Skeletal muscle cell (primary cell): ENCODE results near the gene DUSP22.

Source experiments
- DNase-seq: peaks from one replicate; pipeline ENCODE4 v3.0.0-alpha.2; 2010; ENCODE audit warnings: low read depth
- H3K4me3 ChIP-seq: 2 replicates; pipeline ENCODE4 v1.5.1; 2011; ENCODE audit warnings: low read depth, mild to moderate bottlenecking, control low read depth, low read length, moderate library complexity

The DUSP22 gene

GRCh38 chr6:307065-307814, 15.0 kb downstream of the DUSP22 start:
- no peak overlapping the region for H3K4me3 ChIP-seq
- no peak for DNase-seq

GRCh38 chr6:307874-308273, 15.6 kb downstream of the DUSP22 start:
- H3K4me3 ChIP-seq = no peak overlapping the region
- DNase-seq = no peak

GRCh38 chr6:308307-308706, 16.0 kb downstream of the DUSP22 start:
- no peak overlapping the region for H3K4me3 ChIP-seq
- no peak for DNase-seq

- no peak overlapping the region for H3K4me3 ChIP-seq
- no peak for DNase-seq
These were observed 16.5 kb downstream of the DUSP22 start for GRCh38 chr6:308768-309167.

- no peak for DNase-seq
- no peak overlapping the region for H3K4me3 ChIP-seq
These were observed 17.7 kb downstream of the DUSP22 start for GRCh38 chr6:309947-310346.

- no peak overlapping the region for H3K4me3 ChIP-seq
- no peak for DNase-seq
These were observed 18.4 kb downstream of the DUSP22 start for GRCh38 chr6:310671-311070.

- DNase-seq = no peak
These were observed 19.5 kb downstream of the DUSP22 start for GRCh38 chr6:311679-312220.

GRCh38 chr6:313087-313486, 20.8 kb downstream of the DUSP22 start:
- H3K4me3 ChIP-seq = no peak overlapping the region
- DNase-seq = no peak

More at GRCh38 chr6:311679-312220, 19.5 kb downstream of the DUSP22 start:
- no peak overlapping the region for H3K4me3 ChIP-seq

- H3K4me3 ChIP-seq = no peak overlapping the region
- no peak for DNase-seq
These were observed 21.6 kb downstream of the DUSP22 start for GRCh38 chr6:313917-314316.

- H3K4me3 ChIP-seq = no peak overlapping the region
- DNase-seq = no peak
These were observed 22.1 kb downstream of the DUSP22 start for GRCh38 chr6:314377-314776.

- no peak for DNase-seq
- no peak overlapping the region for H3K4me3 ChIP-seq
These were observed 22.9 kb downstream of the DUSP22 start for GRCh38 chr6:315226-315625.

- H3K4me3 ChIP-seq = no peak overlapping the region
- DNase-seq = no peak
These were observed 23.9 kb downstream of the DUSP22 start for GRCh38 chr6:315921-316752.

GRCh38 chr6:316753-317038, 24.4 kb downstream of the DUSP22 start:
- no peak overlapping the region for H3K4me3 ChIP-seq

GRCh38 chr6:317060-317447, 24.8 kb downstream of the DUSP22 start:
- no peak overlapping the region for H3K4me3 ChIP-seq
- no peak for DNase-seq

More at GRCh38 chr6:316753-317038, 24.4 kb downstream of the DUSP22 start:
- no peak for DNase-seq

GRCh38 chr6:317448-318144, 25.3 kb downstream of the DUSP22 start:
- no peak overlapping the region for H3K4me3 ChIP-seq
- DNase-seq = no peak

GRCh38 chr6:318243-318890, 26.1 kb downstream of the DUSP22 start:
- no peak for DNase-seq
- H3K4me3 ChIP-seq = no peak overlapping the region

- no peak for DNase-seq
- H3K4me3 ChIP-seq = no peak overlapping the region
These were observed 27.2 kb downstream of the DUSP22 start for GRCh38 chr6:319177-320131.

- no peak for DNase-seq
These were observed 28.3 kb downstream of the DUSP22 start for GRCh38 chr6:320351-321157.

More at GRCh38 chr6:320351-321157, 28.3 kb downstream of the DUSP22 start:
- no peak overlapping the region for H3K4me3 ChIP-seq
